ENCODE results near the gene PURA.

The PURA gene

GRCh38 chr5:140110646-140110957 is 3.3 kb upstream of the PURA start:
- DNase-seq = no peak

- no peak for DNase-seq
Observed at GRCh38 chr5:140111011-140111858, 2.7 kb upstream of the PURA start.

GRCh38 chr5:140111859-140112551 is 1.9 kb upstream of the PURA start:
- no peak for DNase-seq

- DNase-seq = no peak
Observed at GRCh38 chr5:140112685-140113179, 1.2 kb upstream of the PURA start.

GRCh38 chr5:140113180-140113698 is 670 bp upstream of the PURA start:
- no peak for DNase-seq

- no peak for DNase-seq
Observed at GRCh38 chr5:140114341-140115185, 654 bp downstream of the PURA start.

GRCh38 chr5:140115186-140115500 is 1.2 kb downstream of the PURA start:
- no peak for DNase-seq

- no peak for DNase-seq
Observed at GRCh38 chr5:140116716-140117115, 2.8 kb downstream of the PURA start.

GRCh38 chr5:140117523-140117922 is 3.6 kb downstream of the PURA start:
- DNase-seq = no peak

- no peak for DNase-seq
Observed at GRCh38 chr5:140118302-140118936, 4.5 kb downstream of the PURA start.

GRCh38 chr5:140125637-140126036 is 11.7 kb downstream of the PURA start, which contains the start of gene IGIP:
Gene IGIP, plus strand, starts transcription at chr5:140125937. Its CDS starts 2,540 bp downstream, at chr5:140128477.
- DNase-seq = no peak

- no peak for DNase-seq
Observed at GRCh38 chr5:140126315-140127012, 12.6 kb downstream of the PURA start.

- no peak for DNase-seq
Observed at GRCh38 chr5:140128376-140128775, 14.5 kb downstream of the PURA start.

- no peak for DNase-seq
Observed at GRCh38 chr5:140130949-140131733, 17.2 kb downstream of the PURA start.

GRCh38 chr5:140131967-140132409 is 18.1 kb downstream of the PURA start:
- no peak for DNase-seq

- no peak for DNase-seq
Observed at GRCh38 chr5:140133514-140134167, 19.7 kb downstream of the PURA start.

GRCh38 chr5:140134277-140134935 is 20.5 kb downstream of the PURA start:
- DNase-seq = no peak

- DNase-seq = no peak
Observed at GRCh38 chr5:140135127-140135526, 21.2 kb downstream of the PURA start.

GRCh38 chr5:140136624-140137023 is 22.7 kb downstream of the PURA start:
- no peak for DNase-seq

GRCh38 chr5:140140435-140140834 is 26.5 kb downstream of the PURA start:
- no peak for DNase-seq
